PFSK-1 (cell line): Measurements from ENCODE around the gene RUNX2.

Experiments used
- POLR2AphosphoS5 ChIP-seq: IDR thresholded peaks from 2 replicates; pipeline ENCODE4 v1.6.1; 2012; ENCODE audit warnings: low read depth, mild to moderate bottlenecking, control low read depth, low read length, moderate library complexity
- TAF1 ChIP-seq: IDR thresholded peaks from 2 replicates; pipeline ENCODE4 v1.6.1; 2012; ENCODE audit warnings: low read length, control low read depth, borderline replicate concordance; ENCODE audit not compliant: insufficient read depth
- TF ChIP-seq, protein P1 (sequence below), 2 experiments: IDR thresholded peaks; 2 replicates each; pipeline versions ENCODE4 v1.6.1 to v1.8.0; 2011 to 2012; ENCODE audit warnings: low read depth in 2 of 2, low read length in 2 of 2, control low read depth in 1 of 2, inconsistent platforms in 1 of 2, mild to moderate bottlenecking in 1 of 2, moderate library complexity in 1 of 2; ENCODE audit not compliant: insufficient read depth in 1 of 2

DNA sequence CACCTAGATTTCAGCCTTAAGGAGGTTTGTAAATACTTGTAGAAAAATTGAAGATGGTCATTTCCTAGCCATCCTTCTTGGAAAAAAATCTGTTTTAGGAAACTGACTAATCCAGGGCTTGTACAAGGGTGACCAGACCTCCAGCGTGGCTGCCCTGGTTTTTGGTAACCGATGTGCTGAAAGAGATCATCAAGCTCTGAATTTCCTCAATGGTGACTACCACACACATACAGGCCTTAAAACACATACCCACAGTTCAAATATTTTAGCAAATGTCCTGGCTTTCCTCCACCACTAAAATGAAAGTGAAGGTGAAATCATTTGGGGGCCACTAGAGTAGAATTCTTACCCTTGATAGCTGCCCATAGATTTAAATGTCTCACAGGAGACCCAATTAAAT is 264.9 kb downstream of the RUNX2 start:
- TF ChIP-seq POLR2AphosphoS5: no peak
- no peak for TF ChIP-seq TAF1
- TF ChIP-seq, protein P1, sequence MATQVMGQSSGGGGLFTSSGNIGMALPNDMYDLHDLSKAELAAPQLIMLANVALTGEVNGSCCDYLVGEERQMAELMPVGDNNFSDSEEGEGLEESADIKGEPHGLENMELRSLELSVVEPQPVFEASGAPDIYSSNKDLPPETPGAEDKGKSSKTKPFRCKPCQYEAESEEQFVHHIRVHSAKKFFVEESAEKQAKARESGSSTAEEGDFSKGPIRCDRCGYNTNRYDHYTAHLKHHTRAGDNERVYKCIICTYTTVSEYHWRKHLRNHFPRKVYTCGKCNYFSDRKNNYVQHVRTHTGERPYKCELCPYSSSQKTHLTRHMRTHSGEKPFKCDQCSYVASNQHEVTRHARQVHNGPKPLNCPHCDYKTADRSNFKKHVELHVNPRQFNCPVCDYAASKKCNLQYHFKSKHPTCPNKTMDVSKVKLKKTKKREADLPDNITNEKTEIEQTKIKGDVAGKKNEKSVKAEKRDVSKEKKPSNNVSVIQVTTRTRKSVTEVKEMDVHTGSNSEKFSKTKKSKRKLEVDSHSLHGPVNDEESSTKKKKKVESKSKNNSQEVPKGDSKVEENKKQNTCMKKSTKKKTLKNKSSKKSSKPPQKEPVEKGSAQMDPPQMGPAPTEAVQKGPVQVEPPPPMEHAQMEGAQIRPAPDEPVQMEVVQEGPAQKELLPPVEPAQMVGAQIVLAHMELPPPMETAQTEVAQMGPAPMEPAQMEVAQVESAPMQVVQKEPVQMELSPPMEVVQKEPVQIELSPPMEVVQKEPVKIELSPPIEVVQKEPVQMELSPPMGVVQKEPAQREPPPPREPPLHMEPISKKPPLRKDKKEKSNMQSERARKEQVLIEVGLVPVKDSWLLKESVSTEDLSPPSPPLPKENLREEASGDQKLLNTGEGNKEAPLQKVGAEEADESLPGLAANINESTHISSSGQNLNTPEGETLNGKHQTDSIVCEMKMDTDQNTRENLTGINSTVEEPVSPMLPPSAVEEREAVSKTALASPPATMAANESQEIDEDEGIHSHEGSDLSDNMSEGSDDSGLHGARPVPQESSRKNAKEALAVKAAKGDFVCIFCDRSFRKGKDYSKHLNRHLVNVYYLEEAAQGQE (IDR thresholded peaks at IDR 0.05; ENCODE audit: insufficient read depth in 1 of 2, low read depth in 2 of 2, low read length in 2 of 2): no peak
